ENCODE results near the gene FAM151A.

FAM151A gene

GRCh38 chr1:54603241-54603640, 20.1 kb downstream of the FAM151A start:
- no peak for DNase-seq

GRCh38 chr1:54602554-54602953, 20.8 kb downstream of the FAM151A start:
- no peak for DNase-seq

GRCh38 chr1:54601730-54602129, 21.6 kb downstream of the FAM151A start:
- DNase-seq: no peak

GRCh38 chr1:54600947-54601721, 22.2 kb downstream of the FAM151A start:
- DNase-seq: no peak

DNA sequence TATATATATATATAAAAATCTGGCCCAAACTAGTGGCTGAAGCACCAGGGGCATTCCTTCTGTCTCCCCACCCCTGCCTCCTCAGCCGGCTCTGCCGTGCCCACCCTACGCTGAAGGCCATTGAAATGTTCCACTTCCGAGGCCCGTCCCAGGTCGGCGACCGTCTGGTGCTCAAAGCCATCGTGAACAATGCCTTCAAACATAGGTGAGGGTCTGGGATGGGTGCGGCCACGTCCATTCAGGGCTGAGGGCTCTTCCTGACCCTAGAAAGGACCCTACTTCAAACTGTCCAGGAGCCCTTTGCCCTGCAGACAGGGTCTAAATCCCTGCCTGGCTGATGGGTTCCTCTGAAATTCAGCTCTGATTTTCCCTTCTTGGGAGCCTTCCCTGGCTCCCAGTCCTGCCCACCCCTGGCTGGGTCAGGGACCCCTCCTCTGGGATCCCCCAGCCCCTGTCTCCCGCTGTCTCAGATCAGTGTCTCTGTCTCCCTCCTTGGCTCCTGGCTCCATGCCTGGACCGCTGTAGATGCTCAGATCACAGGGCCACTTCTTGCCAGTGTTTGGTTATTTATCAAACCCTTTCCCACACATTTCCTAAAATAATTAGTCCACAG, 24.0 kb downstream of the FAM151A start:
- DNase-seq: no peak

GRCh38 chr1:54597455-54598030, 25.8 kb downstream of the FAM151A start:
- no peak for DNase-seq

- no peak for DNase-seq
These were observed 26.6 kb downstream of the FAM151A start for GRCh38 chr1:54596756-54597155.

DNA sequence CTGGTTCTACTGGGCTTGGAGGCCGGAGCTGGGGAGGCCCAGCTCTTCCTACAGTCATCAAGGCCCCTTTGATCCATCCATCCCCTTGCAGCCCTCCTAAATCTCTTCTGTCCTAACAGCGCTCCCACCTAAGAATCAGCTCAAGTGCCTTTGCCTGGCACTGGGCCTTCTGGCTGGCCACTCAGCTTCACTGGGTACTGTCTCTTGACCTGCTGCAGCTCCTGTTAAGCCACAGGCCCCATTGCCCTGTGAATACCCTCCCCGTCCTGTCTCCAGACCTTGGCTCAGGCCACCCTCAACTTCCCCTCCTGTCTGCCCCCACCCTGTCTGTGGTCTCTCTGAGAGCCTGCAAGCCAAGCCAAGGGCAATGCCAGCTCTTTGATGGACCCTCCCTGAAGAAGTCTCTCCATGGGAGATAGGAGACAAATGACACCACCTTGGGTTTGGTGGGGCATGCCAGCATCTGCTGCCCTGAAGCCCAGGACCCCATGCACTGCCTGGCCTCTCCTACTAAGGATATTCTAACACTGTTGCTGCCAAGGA, 27.3 kb downstream of the FAM151A start:
- DNase-seq: no peak

DNA sequence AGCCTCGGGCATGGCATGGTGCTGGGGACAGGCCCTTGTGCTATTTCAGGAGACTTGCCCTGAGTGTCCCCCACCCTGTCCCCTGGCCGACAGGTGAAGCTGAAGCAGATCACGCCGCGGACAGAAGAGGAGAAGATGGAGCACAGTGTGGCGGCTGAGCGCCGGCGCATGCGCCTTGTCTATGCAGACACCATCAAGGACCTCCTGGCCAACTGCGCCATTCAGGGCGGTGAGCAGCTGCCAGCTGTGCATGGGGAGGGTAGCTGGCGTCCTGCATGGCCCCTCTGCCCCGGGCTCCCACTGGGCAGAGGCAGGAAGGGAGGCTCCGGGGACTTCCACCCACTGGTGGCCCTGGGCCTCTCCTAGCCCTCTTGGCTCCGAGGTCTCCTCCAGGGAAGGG, 28.9 kb downstream of the FAM151A start:
- no peak for DNase-seq

DNA sequence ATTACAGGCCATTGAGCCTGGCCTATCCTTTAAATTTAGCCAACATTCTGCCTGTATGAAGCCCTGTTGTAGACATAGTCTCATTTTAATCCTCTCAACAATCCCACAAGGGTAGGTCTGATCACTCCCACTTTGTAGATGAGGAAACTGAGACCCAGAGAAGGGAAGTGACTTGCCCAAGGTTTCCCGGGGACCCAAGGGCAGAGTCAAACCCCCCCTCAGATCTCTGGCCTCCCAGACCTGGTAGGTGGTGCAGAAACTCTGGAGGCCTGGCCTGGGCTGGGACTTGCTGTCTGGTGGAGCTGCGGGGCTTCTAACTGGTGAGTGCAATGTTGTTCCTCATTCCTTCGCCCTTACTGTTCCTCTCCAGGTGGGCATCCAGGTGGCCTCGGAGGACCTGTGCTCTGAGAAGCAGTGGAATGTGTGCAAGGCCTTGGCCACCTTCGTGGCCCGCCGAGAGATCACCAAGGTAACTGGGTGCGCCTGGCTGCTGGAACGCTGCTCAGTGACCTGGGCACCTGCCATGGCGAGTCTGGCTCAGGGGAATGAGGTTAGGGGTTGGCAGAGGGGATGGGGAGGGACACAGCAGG, 29.7 kb downstream of the FAM151A start:
- no peak for DNase-seq

- DNase-seq: no peak
These were observed 32.1 kb downstream of the FAM151A start for GRCh38 chr1:54591127-54591756.

DNA sequence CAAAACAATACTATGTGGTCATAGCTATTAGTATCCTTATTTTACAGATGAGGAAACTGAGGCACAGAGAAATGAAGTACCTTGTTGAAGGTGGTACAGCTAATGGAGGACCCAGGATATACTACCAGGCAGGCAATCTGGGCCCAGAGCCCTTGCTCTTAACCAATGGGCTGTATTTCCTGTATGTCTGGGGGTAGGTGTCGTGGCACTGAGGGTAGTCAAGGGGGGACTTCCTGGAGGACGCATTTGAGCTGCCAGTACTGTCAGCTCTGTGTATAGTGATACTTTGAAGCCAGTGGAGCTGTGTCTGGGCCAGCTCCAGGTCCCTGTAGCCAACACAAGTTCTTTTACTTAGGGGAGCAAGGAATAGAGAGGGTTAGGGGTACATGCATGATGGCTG, 34.9 kb downstream of the FAM151A start:
- no peak for DNase-seq

- no peak for DNase-seq
These were observed 37.9 kb downstream of the FAM151A start for GRCh38 chr1:54585181-54586066.

- DNase-seq: no peak
These were observed 38.8 kb downstream of the FAM151A start for GRCh38 chr1:54584575-54584974.

DNA sequence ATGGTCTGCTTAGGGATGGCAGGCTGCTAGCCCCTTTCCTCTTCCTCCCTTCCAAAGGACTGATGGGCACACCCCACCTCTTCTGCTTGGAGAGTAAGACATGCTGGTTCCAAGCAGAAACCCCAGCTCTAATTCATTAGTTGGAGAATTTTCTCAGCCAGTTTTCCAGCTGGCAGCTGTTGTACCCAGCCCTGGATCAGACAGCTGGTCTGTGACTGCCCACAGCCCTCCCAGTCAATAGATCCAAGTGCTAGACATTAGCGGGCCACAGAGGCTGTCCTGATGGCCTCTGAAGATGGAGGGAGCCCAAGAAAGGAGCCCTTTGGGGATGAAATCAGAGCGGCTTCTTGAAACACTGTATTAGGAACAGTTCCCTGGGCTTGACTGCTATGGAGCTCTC, 39.5 kb downstream of the FAM151A start:
- DNase-seq: no peak

DNA sequence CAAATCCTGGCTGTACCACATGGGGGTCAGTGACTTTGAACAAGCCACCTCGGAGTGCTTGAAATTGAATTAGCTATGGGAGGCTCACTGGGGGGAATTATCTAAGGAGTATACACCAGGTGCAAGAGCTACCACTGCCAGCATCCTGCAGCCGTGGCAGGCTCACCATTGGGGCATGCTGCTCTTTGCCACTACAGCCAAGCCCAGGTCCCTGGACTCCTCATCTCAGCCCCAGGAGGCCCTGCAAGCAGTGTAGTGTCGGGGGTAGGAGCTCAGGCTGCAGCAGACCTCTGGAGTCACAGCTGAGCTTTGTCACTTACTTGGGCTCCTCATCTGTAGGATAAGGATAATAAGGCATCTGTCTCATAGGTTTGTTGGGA, 40.0 kb downstream of the FAM151A start:
- no peak for DNase-seq

- DNase-seq: no peak
These were observed 40.6 kb downstream of the FAM151A start for GRCh38 chr1:54582566-54583306.

- DNase-seq: no peak
These were observed 41.7 kb downstream of the FAM151A start for GRCh38 chr1:54581621-54582035.

GRCh38 chr1:54580856-54581550, 42.3 kb downstream of the FAM151A start:
- no peak for DNase-seq

DNA sequence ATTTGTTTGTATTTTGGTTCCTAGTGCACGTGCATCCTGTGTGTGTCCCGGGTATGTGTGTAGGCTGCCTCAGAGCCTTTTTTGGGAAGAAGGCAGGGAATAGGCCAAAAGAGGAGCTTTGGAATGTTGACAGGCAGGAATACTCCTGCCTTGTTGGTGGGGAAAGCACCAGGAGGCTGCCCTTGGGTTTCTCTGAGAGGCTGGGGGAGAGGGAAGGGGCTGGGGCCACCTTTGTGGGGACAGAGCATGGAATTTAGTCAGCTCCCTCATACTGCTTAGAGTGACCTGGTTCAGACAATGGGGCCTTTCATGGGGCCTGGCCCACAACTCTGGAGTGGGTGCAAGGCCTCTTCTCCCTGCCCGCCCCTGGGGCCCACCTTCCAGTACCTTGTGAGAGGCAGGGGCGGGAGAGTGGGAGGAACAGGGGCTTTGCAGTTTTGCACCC, 44.0 kb downstream of the FAM151A start:
- DNase-seq: no peak

- no peak for DNase-seq
These were observed 45.7 kb downstream of the FAM151A start for GRCh38 chr1:54577612-54578011.
